Progenitor cell of endocrine pancreas (in vitro differentiated cells): ENCODE results near the gene CHID1. TPM values are rescaled to one million over a fixed set of nuclear protein-coding genes. Genes with fewer than 3 reads are reported as not detected.

ENCODE experiments used
- DNase-seq: peaks from one replicate; pipeline ENCODE4 v3.0.0; 2021; ENCODE audit warnings: low spot score; ENCODE audit not compliant: unreplicated experiment
- H3K27ac Mint-ChIP-seq: 2 replicates; pipeline ENCODE4 v1.8.0; 2021; ENCODE audit warnings: mild to moderate bottlenecking, moderate library complexity, mixed read lengths
- H3K27me3 Mint-ChIP-seq: 2 replicates; pipeline ENCODE4 v1.8.0; 2021; ENCODE audit warnings: mixed read lengths
- H3K36me3 Mint-ChIP-seq: 2 replicates; pipeline ENCODE4 v1.8.0; 2022; ENCODE audit warnings: mixed read lengths; ENCODE audit not compliant: insufficient read depth
- H3K4me1 Mint-ChIP-seq: 2 replicates; pipeline ENCODE4 v1.8.0; 2021; ENCODE audit warnings: low read depth, mixed read lengths
- H3K4me3 Mint-ChIP-seq: 2 replicates; pipeline ENCODE4 v1.8.0; 2021; ENCODE audit warnings: low read depth, mild to moderate bottlenecking, moderate library complexity, mixed read lengths
- H3K9me3 Mint-ChIP-seq: 2 replicates; pipeline ENCODE4 v1.8.0; 2021; ENCODE audit warnings: low read depth, mixed read lengths
- CTCF ChIP-seq: fragments of 200-600 bp; sonication (generic); IDR thresholded peaks from one replicate; pipeline ENCODE4 v1.5.0; 2021; ENCODE audit warnings: antibody characterized with exemption, mild to moderate bottlenecking; ENCODE audit not compliant: unreplicated experiment
- total RNA-seq: library from RNA; stranded (reverse); gene quantifications from 2 replicates; pipeline ENCODE4 v1.2.1, GENCODE V29; 2021

Gene CHID1
- total RNA-seq, 1 donor from 2014 or later: 87.0 TPM

GRCh38 chr11:852762-853161, 57.8 kb downstream of the CHID1 start:
- TF ChIP-seq CTCF: no peak
- Mint-ChIP-seq H3K27me3 (peaks cover 9% of the 10 kb centered on the region), H3K4me3 (no peak overlapping the region), H3K4me1 (no peaks in the 10 kb centered on the region), H3K36me3 (no peaks in the 10 kb centered on the region), H3K27ac (no peak overlapping the region), H3K9me3 (no peaks in the 10 kb centered on the region)
- DNase-seq: no peak

- peak overlapping the region; percentile 48 for H3K4me3 Mint-ChIP-seq
- peaks cover 11% of the 10 kb centered on the region for H3K27me3 Mint-ChIP-seq
- no peaks in the 10 kb centered on the region for H3K36me3 Mint-ChIP-seq
- H3K27ac Mint-ChIP-seq: no peak overlapping the region
- peak; percentile 17 for TF ChIP-seq CTCF
- no peaks in the 10 kb centered on the region for H3K4me1 Mint-ChIP-seq
- no peak for DNase-seq
- H3K9me3 Mint-ChIP-seq: no peaks in the 10 kb centered on the region
Measured at GRCh38 chr11:850775-851763, 59.5 kb downstream of the CHID1 start.

GRCh38 chr11:849951-850774, 60.4 kb downstream of the CHID1 start:
- no peaks in the 10 kb centered on the region for H3K9me3 Mint-ChIP-seq
- H3K27me3 Mint-ChIP-seq: peaks cover 11% of the 10 kb centered on the region
- H3K4me1 Mint-ChIP-seq: no peaks in the 10 kb centered on the region
- DNase-seq: no peak
- no peak overlapping the region for H3K27ac Mint-ChIP-seq
- no peak for TF ChIP-seq CTCF
- H3K4me3 Mint-ChIP-seq: peak overlapping the region; percentile 67
- H3K36me3 Mint-ChIP-seq: no peaks in the 10 kb centered on the region

- Mint-ChIP-seq H3K4me1 (peaks cover 6% of the 10 kb centered on the region), H3K4me3 (peak overlapping the region; percentile 69), H3K27me3 (peaks cover 11% of the 10 kb centered on the region), H3K27ac (no peak overlapping the region), H3K36me3 (no peaks in the 10 kb centered on the region), H3K9me3 (no peaks in the 10 kb centered on the region)
- peak; percentile 60 for DNase-seq
- TF ChIP-seq CTCF: no peak
Measured at GRCh38 chr11:849104-849824, 61.3 kb downstream of the CHID1 start.
